Endothelial cell of umbilical vein (primary cell): ENCODE results near the gene FBXO34. TPM values are rescaled to one million over a fixed set of nuclear protein-coding genes. Genes with fewer than 3 reads are reported as not detected.

Experiments
- BruUV-seq: library from RNA; stranded (reverse); fragments of 400-500 nt; replicated peaks from 2 replicates; lab custom pipeline; 2021; lab: Mats Ljungman, UMichigan
- CTCF ChIA-PET: fragments of 300-600, 350-600 bp; sonication (Branson Sonifier 250); formaldehyde crosslinking; loops from one replicate; lab custom pipeline; 2021; ENCODE audit warnings: antibody characterized with exemption, inconsistent platforms; lab: Charles Lee
- POLR2A ChIA-PET: fragments of 300-600, 350-600 bp; sonication (Branson Sonifier 250); formaldehyde crosslinking; loops from one replicate; lab custom pipeline; 2021; ENCODE audit warnings: antibody characterized with exemption, inconsistent platforms; lab: Charles Lee
- DNase-seq: peaks from one replicate; pipeline ENCODE4 v3.0.0-alpha.2; 2011; ENCODE audit warnings: low read depth, low spot score
- FAIRE-seq: peaks from 2 replicates; lab custom pipeline; 2011; peaks lifted over from hg19 to GRCh38; lab: Jason Lieb, UNC
- H2AFZ ChIP-seq: 2 replicates; pipeline ENCODE4 v1.6.0; 2012; ENCODE audit warnings: low read depth, low read length, control low read depth, inconsistent platforms
- H3K27ac ChIP-seq: 2 replicates; pipeline ENCODE4 v1.5.1; 2011; ENCODE audit warnings: low read depth, mild to moderate bottlenecking, control low read depth, low read length, moderate library complexity; ENCODE audit not compliant: insufficient read depth
- H3K27me3 ChIP-seq, 2 experiments: 2 replicates each; pipeline versions ENCODE4 v1.6.0 to v1.6.1; 2011; ENCODE audit warnings: low read length in 2 of 2, mixed read lengths in 1 of 2; ENCODE audit not compliant: control insufficient read depth in 2 of 2, insufficient read depth in 2 of 2
- H3K36me3 ChIP-seq, 2 experiments: 2 replicates in 1 of 2; 3 replicates in 1 of 2; pipeline ENCODE4 v1.5.1; 2011; ENCODE audit warnings: low read length in 2 of 2, mild to moderate bottlenecking in 1 of 2, moderate library complexity in 1 of 2; ENCODE audit not compliant: control insufficient read depth in 2 of 2, insufficient read depth in 2 of 2; ENCODE audit errors: extremely low read depth in 1 of 2
- H3K4me1 ChIP-seq: 3 replicates; pipeline ENCODE4 v1.5.1; 2011; ENCODE audit warnings: mild to moderate bottlenecking, low read length; ENCODE audit not compliant: control insufficient read depth, insufficient read depth; ENCODE audit errors: extremely low read depth
- H3K4me2 ChIP-seq: 2 replicates; pipeline ENCODE4 v1.6.1; 2011; ENCODE audit warnings: low read length, control low read depth, mixed read lengths; ENCODE audit not compliant: insufficient read depth
- H3K4me3 ChIP-seq, 3 experiments: fragments of 200-600 bp in 1 of 3; sonication (generic), shearing (Covaris generic) in 1 of 3; replicated peaks in 1 of 3; 2 replicates each; pipeline ENCODE4 v1.5.1; 2011 to 2016; ENCODE audit warnings: control low read depth in 3 of 3, low read length in 3 of 3, mild to moderate bottlenecking in 2 of 3, inconsistent platforms in 1 of 3, low read depth in 1 of 3, moderate library complexity in 1 of 3; ENCODE audit not compliant: insufficient read depth in 1 of 3
- H3K79me2 ChIP-seq: 2 replicates; pipeline ENCODE4 v1.6.0; 2012; ENCODE audit warnings: low read length, inconsistent platforms; ENCODE audit not compliant: control insufficient read depth, insufficient read depth
- H3K9ac ChIP-seq: replicated peaks from 2 replicates; pipeline ENCODE3; 2011; ENCODE audit warnings: low read length, control low read depth; ENCODE audit not compliant: insufficient read depth; ENCODE audit errors: extremely low read depth
- H3K9me1 ChIP-seq: replicated peaks from 3 replicates; pipeline ENCODE4 v1.6.0; 2011; ENCODE audit warnings: mild to moderate bottlenecking, low read length; ENCODE audit not compliant: control insufficient read depth, insufficient read depth; ENCODE audit errors: extremely low read depth
- H3K9me3 ChIP-seq: replicated peaks from 2 replicates; pipeline ENCODE4 v1.5.1; 2012; ENCODE audit warnings: low read length, inconsistent platforms; ENCODE audit not compliant: control insufficient read depth, insufficient read depth
- H4K20me1 ChIP-seq: replicated peaks from 2 replicates; pipeline ENCODE3; 2011; ENCODE audit warnings: mild to moderate bottlenecking, low read length; ENCODE audit not compliant: control insufficient read depth, insufficient read depth; ENCODE audit errors: extremely low read depth
- EZH2 ChIP-seq: IDR thresholded peaks from 2 replicates; pipeline ENCODE4 v1.6.1; 2012; ENCODE audit warnings: borderline replicate concordance, low read depth, mild to moderate bottlenecking, moderate library complexity, low read length, inconsistent platforms; ENCODE audit not compliant: severe bottlenecking
- FOS ChIP-seq: IDR thresholded peaks from 2 replicates; pipeline ENCODE4 v1.6.1; 2011; ENCODE audit warnings: mild to moderate bottlenecking, low read length, moderate library complexity, borderline replicate concordance; ENCODE audit not compliant: insufficient read depth
- GATA2 ChIP-seq: IDR thresholded peaks from 2 replicates; pipeline ENCODE4 v1.7.0; 2011; ENCODE audit warnings: low read depth, mild to moderate bottlenecking, moderate library complexity, mixed read lengths, low read length; ENCODE audit not compliant: insufficient read length, insufficient read depth
- JUN ChIP-seq: IDR thresholded peaks from 2 replicates; pipeline ENCODE4 v1.6.1; 2011; ENCODE audit warnings: borderline replicate concordance, low read depth; ENCODE audit not compliant: insufficient read length, insufficient read depth
- MYC ChIP-seq: IDR thresholded peaks from one replicate; pipeline ENCODE4 v1.6.1; 2011; ENCODE audit warnings: mild to moderate bottlenecking, low read depth, low read length
- POLR2A ChIP-seq: IDR thresholded peaks from 2 replicates; pipeline ENCODE4 v1.6.1; 2012; ENCODE audit warnings: low read depth, mild to moderate bottlenecking, control low read depth, low read length
- POLR2AphosphoS5 ChIP-seq: IDR thresholded peaks from 2 replicates; pipeline ENCODE4 v1.6.1; 2012; ENCODE audit warnings: low read depth, mild to moderate bottlenecking, control low read depth, low read length, moderate library complexity; ENCODE audit not compliant: insufficient read depth
- dilution Hi-C: fragments of 300-500 bp; cut with MboI; formaldehyde crosslinking; loops from one replicate; pipeline ENCODE4 v1.15.0; 2019; ENCODE audit warnings: low sequenced_read_pairs; ENCODE audit not compliant: extremely low pct_ligation_motif_present
- intact Hi-C: fragments of 100-400 bp; cut with micrococcal nuclease; formaldehyde crosslinking; loops from one replicate; pipeline ENCODE4 v1.10.0; 2022
- polyA plus RNA-seq, 4 experiments: library from polyadenylated mRNA; depleted of rRNA in 3 of 4; stranded (reverse) in 3 of 4; unstranded in 1 of 4; fragments of >200 nt; gene quantifications; 2 replicates each; pipeline versions ENCODE4 v1.2.1 to v1.2.3, GENCODE V29; 2011 to 2012; ENCODE audit warnings: missing spikeins in 1 of 4
- total RNA-seq: library from RNA; stranded (reverse); gene quantifications from 2 replicates; pipeline ENCODE4 v1.2.3, GENCODE V29; 2021
- TF ChIP-seq, protein P1 (sequence below): IDR thresholded peaks from 2 replicates; pipeline ENCODE4 v1.6.1; 2011; ENCODE audit not compliant: insufficient read depth, insufficient read length
- TF ChIP-seq, protein P2 (sequence below), 2 donors: IDR thresholded peaks; 1 replicate in 1 of 2; 2 replicates in 1 of 2; pipeline ENCODE4 v1.5.1; 2011; ENCODE audit warnings: low read length in 2 of 2, mild to moderate bottlenecking in 2 of 2, moderate library complexity in 2 of 2, control low read depth in 1 of 2, inconsistent platforms in 1 of 2, low read depth in 1 of 2; ENCODE audit not compliant: insufficient read depth in 1 of 2; ENCODE audit errors: extremely low read depth in 1 of 2

Gene FBXO34
- total and polyA plus RNA-seq, 2 donors (not counting 3 experiments of a cell fraction or from before 2014, with no cell fraction given): 8.5 to 14.2 TPM

DNA sequence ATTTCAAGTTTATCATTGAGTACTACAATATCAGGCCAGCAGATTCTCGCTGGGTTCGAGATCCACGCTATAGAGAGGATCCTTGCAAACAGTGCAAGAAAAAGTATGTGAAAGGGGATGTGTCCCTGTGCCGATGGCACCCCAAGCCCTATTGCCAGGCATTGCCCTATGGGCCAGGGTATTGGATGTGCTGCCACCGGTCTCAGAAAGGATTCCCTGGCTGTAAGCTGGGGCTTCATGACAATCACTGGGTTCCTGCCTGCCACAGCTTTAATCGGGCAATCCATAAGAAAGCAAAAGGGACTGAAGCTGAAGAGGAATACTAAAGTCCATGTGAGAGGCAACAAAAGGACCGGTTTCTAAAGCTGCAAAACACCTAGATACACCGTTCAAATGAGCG, 81.0 kb downstream of the FBXO34 start:
- TF ChIP-seq JUN (no peak), FOS (no peak), MYC (no peak), GATA2 (no peak), POLR2AphosphoS5 (no peak), EZH2 (no peak), POLR2A (no peak)
- TF ChIP-seq, protein P1, sequence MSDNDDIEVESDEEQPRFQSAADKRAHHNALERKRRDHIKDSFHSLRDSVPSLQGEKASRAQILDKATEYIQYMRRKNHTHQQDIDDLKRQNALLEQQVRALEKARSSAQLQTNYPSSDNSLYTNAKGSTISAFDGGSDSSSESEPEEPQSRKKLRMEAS: no peak
- TF ChIP-seq, protein P2, sequence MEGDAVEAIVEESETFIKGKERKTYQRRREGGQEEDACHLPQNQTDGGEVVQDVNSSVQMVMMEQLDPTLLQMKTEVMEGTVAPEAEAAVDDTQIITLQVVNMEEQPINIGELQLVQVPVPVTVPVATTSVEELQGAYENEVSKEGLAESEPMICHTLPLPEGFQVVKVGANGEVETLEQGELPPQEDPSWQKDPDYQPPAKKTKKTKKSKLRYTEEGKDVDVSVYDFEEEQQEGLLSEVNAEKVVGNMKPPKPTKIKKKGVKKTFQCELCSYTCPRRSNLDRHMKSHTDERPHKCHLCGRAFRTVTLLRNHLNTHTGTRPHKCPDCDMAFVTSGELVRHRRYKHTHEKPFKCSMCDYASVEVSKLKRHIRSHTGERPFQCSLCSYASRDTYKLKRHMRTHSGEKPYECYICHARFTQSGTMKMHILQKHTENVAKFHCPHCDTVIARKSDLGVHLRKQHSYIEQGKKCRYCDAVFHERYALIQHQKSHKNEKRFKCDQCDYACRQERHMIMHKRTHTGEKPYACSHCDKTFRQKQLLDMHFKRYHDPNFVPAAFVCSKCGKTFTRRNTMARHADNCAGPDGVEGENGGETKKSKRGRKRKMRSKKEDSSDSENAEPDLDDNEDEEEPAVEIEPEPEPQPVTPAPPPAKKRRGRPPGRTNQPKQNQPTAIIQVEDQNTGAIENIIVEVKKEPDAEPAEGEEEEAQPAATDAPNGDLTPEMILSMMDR (IDR thresholded peaks at IDR 0.05; ENCODE audit: extremely low read depth in 1 of 2, insufficient read depth in 1 of 2, low read depth in 1 of 2, low read length in 2 of 2): no peak
- no peaks in the 10 kb centered on the region for H3K4me1 ChIP-seq
- ChIA-PET POLR2A (no interaction called here), CTCF (interaction anchor here (1.0 kb wide), 2 partner anchors 106 to 139 kb away, joined by 3 to 4 read pairs; no protein-coding TSS in a partner anchor)
- peaks cover 0 to 13% of the 10 kb centered on the region in 2 experiments for H3K36me3 ChIP-seq
- no peaks in the 10 kb centered on the region for H3K9me1 ChIP-seq
- H2AFZ ChIP-seq: no peak overlapping the region
- no peaks in the 10 kb centered on the region for H3K27me3 ChIP-seq
- no peak for FAIRE-seq
- no peaks in the 10 kb centered on the region for H3K79me2 ChIP-seq
- H3K9ac ChIP-seq: no peak overlapping the region
- no peaks in the 10 kb centered on the region for H3K9me3 ChIP-seq
- no TSS peak for BruUV-seq
- no peak overlapping the region for H3K4me2 ChIP-seq
- DNase-seq: no peak
- intact Hi-C loops (no loop called here), dilution Hi-C loops (no loop called here)
- no peak overlapping the region for H3K27ac ChIP-seq
- no peak overlapping the region for H3K4me3 ChIP-seq
- no peaks in the 10 kb centered on the region for H4K20me1 ChIP-seq
